Neural cell (in vitro differentiated cells): ENCODE measurements around the gene ZNF311. TPM values are rescaled to one million over a fixed set of nuclear protein-coding genes. Genes with fewer than 3 reads are reported as not detected.

Source experiments
- H2AFZ ChIP-seq: fragments of 200-600, 300-800 bp; sonication (generic), shearing (Covaris generic); 2 replicates; pipeline ENCODE4 v1.6.0; 2014; ENCODE audit warnings: low read depth, mild to moderate bottlenecking, antibody characterized with exemption, low read length, moderate library complexity
- H3F3A ChIP-seq: fragments of 200-600 bp; shearing (Covaris generic); 2 replicates; pipeline ENCODE4 v1.6.1; 2016; ENCODE audit warnings: mild to moderate bottlenecking, moderate library complexity, mixed read lengths, antibody characterized with exemption, low read length; ENCODE audit not compliant: insufficient read depth, poor library complexity, severe bottlenecking
- H3K27ac ChIP-seq: fragments of 200-600, 300-800 bp; sonication (generic), shearing (Covaris generic); 2 replicates; pipeline ENCODE4 v1.5.1; 2014; ENCODE audit warnings: mild to moderate bottlenecking, low read length, moderate library complexity
- H3K27me3 ChIP-seq: fragments of 300-800, 200-600 bp; sonication (generic), shearing (Covaris generic); 2 replicates; pipeline ENCODE4 v1.6.0; 2014; ENCODE audit warnings: mild to moderate bottlenecking, low read depth, low read length, moderate library complexity; ENCODE audit not compliant: insufficient read depth
- H3K36me3 ChIP-seq: fragments of 300-800, 200-600 bp; sonication (generic), shearing (Covaris generic); 2 replicates; pipeline ENCODE4 v1.5.1; 2014; ENCODE audit warnings: mild to moderate bottlenecking, antibody characterized with exemption, low read length, moderate library complexity; ENCODE audit not compliant: insufficient read depth
- H3K4me2 ChIP-seq: fragments of 300-800, 200-600 bp; sonication (generic), shearing (Covaris generic); 2 replicates; pipeline ENCODE4 v1.6.0; 2014; ENCODE audit warnings: mild to moderate bottlenecking, low read length
- H3K4me3 ChIP-seq: fragments of 300-800, 200-600 bp; sonication (generic), shearing (Covaris generic); 2 replicates; pipeline ENCODE4 v1.5.1; 2014; ENCODE audit warnings: mild to moderate bottlenecking, low read length, moderate library complexity
- H3K79me2 ChIP-seq: fragments of 200-600 bp; shearing (Covaris generic); replicated peaks from 2 replicates; pipeline ENCODE4 v1.6.0; 2014; ENCODE audit warnings: mild to moderate bottlenecking, low read length, moderate library complexity; ENCODE audit not compliant: insufficient read depth
- H3K9ac ChIP-seq: fragments of 300-800, 200-600 bp; sonication (generic), shearing (Covaris generic); 2 replicates; pipeline ENCODE4 v1.6.1; 2016; ENCODE audit warnings: mild to moderate bottlenecking, low read length, mixed read lengths
- H3K9me2 ChIP-seq: fragments of 200-600 bp; shearing (Covaris generic); 2 replicates; pipeline ENCODE4 v1.6.1; 2016; ENCODE audit warnings: mild to moderate bottlenecking, low read length, mixed read lengths; ENCODE audit not compliant: insufficient read depth
- H3K9me3 ChIP-seq: fragments of 200-600, 300-800 bp; sonication (generic), shearing (Covaris generic); 2 replicates; pipeline ENCODE4 v1.6.1; 2016; ENCODE audit warnings: mild to moderate bottlenecking, mixed run types, low read length, moderate library complexity, mixed read lengths
- H4K20me1 ChIP-seq: fragments of 200-600 bp; shearing (Covaris generic); 2 replicates; pipeline ENCODE4 v1.6.1; 2016; ENCODE audit warnings: mild to moderate bottlenecking, mixed run types; ENCODE audit not compliant: insufficient read depth
- EP300 ChIP-seq: fragments of 450-650 bp; conservative IDR thresholded peaks from 2 replicates; pipeline ENCODE4 v1.6.1; 2014; ENCODE audit warnings: antibody characterized with exemption, mild to moderate bottlenecking, moderate library complexity; ENCODE audit not compliant: poor library complexity, severe bottlenecking
- EZH2 ChIP-seq: fragments of 200-600, 300-800 bp; shearing (Covaris generic), sonication (generic); IDR thresholded peaks from 2 replicates; pipeline ENCODE4 v1.6.1; 2014; ENCODE audit warnings: antibody characterized with exemption, low read length, borderline replicate concordance, mild to moderate bottlenecking; ENCODE audit not compliant: insufficient read depth, poor library complexity, severe bottlenecking
- MXI1 ChIP-seq: fragments of 450-650 bp; conservative IDR thresholded peaks from 2 replicates; pipeline ENCODE4 v1.6.1; 2014; ENCODE audit warnings: antibody characterized with exemption, mild to moderate bottlenecking; ENCODE audit not compliant: poor library complexity, severe bottlenecking
- POLR2AphosphoS5 ChIP-seq: IDR thresholded peaks from 2 replicates; pipeline ENCODE4 v1.6.1; 2012
- RAD21 ChIP-seq: fragments of 450-650 bp; conservative IDR thresholded peaks from 2 replicates; pipeline ENCODE4 v1.6.1; 2014; ENCODE audit warnings: antibody characterized with exemption, mild to moderate bottlenecking, moderate library complexity
- SMC3 ChIP-seq: fragments of 450-650 bp; conservative IDR thresholded peaks from 2 replicates; pipeline ENCODE4 v1.6.1; 2014; ENCODE audit warnings: antibody characterized with exemption, mild to moderate bottlenecking, moderate library complexity; ENCODE audit not compliant: poor library complexity
- TAF1 ChIP-seq: IDR thresholded peaks from 2 replicates; pipeline ENCODE4 v1.6.1; 2012; ENCODE audit warnings: low read depth
- polyA plus RNA-seq: library from polyadenylated mRNA; depleted of rRNA; stranded (reverse); fragments of >200 nt; gene quantifications from 2 replicates; pipeline ENCODE4 v1.2.3, GENCODE V29; 2014
- TF ChIP-seq, protein P1 (sequence below): IDR thresholded peaks from 2 replicates; pipeline ENCODE4 v1.6.1; 2012; ENCODE audit warnings: borderline replicate concordance
- TF ChIP-seq, protein P2 (sequence below): fragments of 450-650 bp; IDR thresholded peaks from 2 replicates; pipeline ENCODE4 v1.5.1; 2014; ENCODE audit warnings: antibody characterized with exemption, mild to moderate bottlenecking, moderate library complexity; ENCODE audit not compliant: poor library complexity, severe bottlenecking

ZNF311 gene
- polyA plus RNA-seq, 1 donor from 2014 or later, result 4.6 TPM

- H3K9ac ChIP-seq, result no peak overlapping the region
- TF ChIP-seq, protein P1, sequence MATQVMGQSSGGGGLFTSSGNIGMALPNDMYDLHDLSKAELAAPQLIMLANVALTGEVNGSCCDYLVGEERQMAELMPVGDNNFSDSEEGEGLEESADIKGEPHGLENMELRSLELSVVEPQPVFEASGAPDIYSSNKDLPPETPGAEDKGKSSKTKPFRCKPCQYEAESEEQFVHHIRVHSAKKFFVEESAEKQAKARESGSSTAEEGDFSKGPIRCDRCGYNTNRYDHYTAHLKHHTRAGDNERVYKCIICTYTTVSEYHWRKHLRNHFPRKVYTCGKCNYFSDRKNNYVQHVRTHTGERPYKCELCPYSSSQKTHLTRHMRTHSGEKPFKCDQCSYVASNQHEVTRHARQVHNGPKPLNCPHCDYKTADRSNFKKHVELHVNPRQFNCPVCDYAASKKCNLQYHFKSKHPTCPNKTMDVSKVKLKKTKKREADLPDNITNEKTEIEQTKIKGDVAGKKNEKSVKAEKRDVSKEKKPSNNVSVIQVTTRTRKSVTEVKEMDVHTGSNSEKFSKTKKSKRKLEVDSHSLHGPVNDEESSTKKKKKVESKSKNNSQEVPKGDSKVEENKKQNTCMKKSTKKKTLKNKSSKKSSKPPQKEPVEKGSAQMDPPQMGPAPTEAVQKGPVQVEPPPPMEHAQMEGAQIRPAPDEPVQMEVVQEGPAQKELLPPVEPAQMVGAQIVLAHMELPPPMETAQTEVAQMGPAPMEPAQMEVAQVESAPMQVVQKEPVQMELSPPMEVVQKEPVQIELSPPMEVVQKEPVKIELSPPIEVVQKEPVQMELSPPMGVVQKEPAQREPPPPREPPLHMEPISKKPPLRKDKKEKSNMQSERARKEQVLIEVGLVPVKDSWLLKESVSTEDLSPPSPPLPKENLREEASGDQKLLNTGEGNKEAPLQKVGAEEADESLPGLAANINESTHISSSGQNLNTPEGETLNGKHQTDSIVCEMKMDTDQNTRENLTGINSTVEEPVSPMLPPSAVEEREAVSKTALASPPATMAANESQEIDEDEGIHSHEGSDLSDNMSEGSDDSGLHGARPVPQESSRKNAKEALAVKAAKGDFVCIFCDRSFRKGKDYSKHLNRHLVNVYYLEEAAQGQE, result no peak
- TF ChIP-seq SMC3 (no peak), MXI1 (no peak), TAF1 (no peak), RAD21 (no peak), EZH2 (no peak), EP300 (no peak), POLR2AphosphoS5 (no peak)
- TF ChIP-seq, protein P2, sequence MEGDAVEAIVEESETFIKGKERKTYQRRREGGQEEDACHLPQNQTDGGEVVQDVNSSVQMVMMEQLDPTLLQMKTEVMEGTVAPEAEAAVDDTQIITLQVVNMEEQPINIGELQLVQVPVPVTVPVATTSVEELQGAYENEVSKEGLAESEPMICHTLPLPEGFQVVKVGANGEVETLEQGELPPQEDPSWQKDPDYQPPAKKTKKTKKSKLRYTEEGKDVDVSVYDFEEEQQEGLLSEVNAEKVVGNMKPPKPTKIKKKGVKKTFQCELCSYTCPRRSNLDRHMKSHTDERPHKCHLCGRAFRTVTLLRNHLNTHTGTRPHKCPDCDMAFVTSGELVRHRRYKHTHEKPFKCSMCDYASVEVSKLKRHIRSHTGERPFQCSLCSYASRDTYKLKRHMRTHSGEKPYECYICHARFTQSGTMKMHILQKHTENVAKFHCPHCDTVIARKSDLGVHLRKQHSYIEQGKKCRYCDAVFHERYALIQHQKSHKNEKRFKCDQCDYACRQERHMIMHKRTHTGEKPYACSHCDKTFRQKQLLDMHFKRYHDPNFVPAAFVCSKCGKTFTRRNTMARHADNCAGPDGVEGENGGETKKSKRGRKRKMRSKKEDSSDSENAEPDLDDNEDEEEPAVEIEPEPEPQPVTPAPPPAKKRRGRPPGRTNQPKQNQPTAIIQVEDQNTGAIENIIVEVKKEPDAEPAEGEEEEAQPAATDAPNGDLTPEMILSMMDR, result no peak
- H3K36me3 ChIP-seq, result no peaks in the 10 kb centered on the region
- no peaks in the 10 kb centered on the region for H3K9me3 ChIP-seq
- no peaks in the 10 kb centered on the region for H3K79me2 ChIP-seq
- peaks cover 5% of the 10 kb centered on the region for H3F3A ChIP-seq
- H3K27ac ChIP-seq, result no peak overlapping the region
- H3K4me2 ChIP-seq, result no peak overlapping the region
- H4K20me1 ChIP-seq, result no peaks in the 10 kb centered on the region
- no peaks in the 10 kb centered on the region for H3K27me3 ChIP-seq
- H3K9me2 ChIP-seq, result no peaks in the 10 kb centered on the region
- H3K4me3 ChIP-seq, result no peak overlapping the region
- H2AFZ ChIP-seq, result no peak overlapping the region
These were observed 9.9 kb upstream of the ZNF311 start for GRCh38 chr6:29014729-29015608.

GRCh38 chr6:29011276-29011734 lies 6.2 kb upstream of the ZNF311 start:
- peak overlapping the region; percentile 61 for H3K9ac ChIP-seq
- H3K36me3 ChIP-seq, result no peaks in the 10 kb centered on the region
- H3K27me3 ChIP-seq, result no peaks in the 10 kb centered on the region
- TF ChIP-seq, protein P1, result peak; percentile 51
- peak; percentile 42 for TF ChIP-seq SMC3
- TF ChIP-seq RAD21, result peak; percentile 45
- TF ChIP-seq, protein P2, result no peak
- peak; percentile 41 for TF ChIP-seq TAF1
- no peak for TF ChIP-seq EZH2
- peak; percentile 55 for TF ChIP-seq MXI1
- no peak for TF ChIP-seq EP300
- TF ChIP-seq POLR2AphosphoS5, result peak; percentile 24
- peak overlapping the region; percentile 71 for H3K27ac ChIP-seq
- H3K9me2 ChIP-seq, result no peaks in the 10 kb centered on the region
- H3K4me3 ChIP-seq, result peak overlapping the region; percentile 65
- peaks cover 5% of the 10 kb centered on the region for H3F3A ChIP-seq
- H4K20me1 ChIP-seq, result no peaks in the 10 kb centered on the region
- H2AFZ ChIP-seq, result peak overlapping the region; percentile 71
- H3K79me2 ChIP-seq, result no peaks in the 10 kb centered on the region
- H3K4me2 ChIP-seq, result peak overlapping the region; percentile 96
- H3K9me3 ChIP-seq, result no peaks in the 10 kb centered on the region
